GM23338 (cell line): Measurements from ENCODE around the gene RPL29.

Source experiments
- CREB1 ChIP-seq: fragments of 250-450 bp; sonication (Bioruptor Pico); IDR thresholded peaks from 2 replicates; pipeline ENCODE4 v1.5.0; 2020; ENCODE audit warnings: low read depth, mild to moderate bottlenecking, moderate library complexity
- EZH2 ChIP-seq: fragments of 200-600 bp; sonication (generic); IDR thresholded peaks from one replicate; pipeline ENCODE4 v1.8.0; 2017; ENCODE audit warnings: antibody characterized with exemption, mild to moderate bottlenecking, low read depth; ENCODE audit not compliant: unreplicated experiment
- EZH2phosphoT487 ChIP-seq: fragments of 200-600 bp; sonication (generic); IDR thresholded peaks from one replicate; pipeline ENCODE4 v1.8.1; 2018; ENCODE audit warnings: antibody characterized with exemption; ENCODE audit not compliant: unreplicated experiment
- JUNB ChIP-seq: IDR thresholded peaks from one replicate; pipeline ENCODE4 v1.6.1; 2016; ENCODE audit warnings: antibody characterized with exemption; ENCODE audit not compliant: unreplicated experiment
- NANOG ChIP-seq: IDR thresholded peaks from 2 replicates; pipeline ENCODE4 v1.6.1; 2016; ENCODE audit warnings: antibody characterized with exemption, borderline replicate concordance
- POLR2AphosphoS5 ChIP-seq: IDR thresholded peaks from 2 replicates; pipeline ENCODE4 v1.6.1; 2016; ENCODE audit warnings: antibody characterized with exemption, low read depth
- STAT1 ChIP-seq: IDR thresholded peaks from one replicate; pipeline ENCODE4 v1.6.1; 2016; ENCODE audit warnings: antibody characterized with exemption; ENCODE audit not compliant: unreplicated experiment
- ZNF331 ChIP-seq: fragments of 250-450 bp; sonication (Bioruptor Pico); IDR thresholded peaks from 2 replicates; pipeline ENCODE4 v1.5.0; 2020; ENCODE audit warnings: low read depth, mild to moderate bottlenecking, moderate library complexity
- TF ChIP-seq, protein P1 (sequence below): IDR thresholded peaks from one replicate; pipeline ENCODE4 v1.6.1; 2018; ENCODE audit warnings: antibody characterized with exemption; ENCODE audit not compliant: unreplicated experiment
- TF ChIP-seq, protein P2 (sequence below), 2 experiments: fragments of 200-600 bp in 1 of 2; sonication (generic) in 1 of 2; conservative IDR thresholded peaks; 2 replicates each; pipeline versions ENCODE4 v1.5.1 to v1.6.1; 2016 to 2017; ENCODE audit warnings: antibody characterized with exemption in 2 of 2, low read depth in 2 of 2, mild to moderate bottlenecking in 2 of 2, moderate library complexity in 1 of 2

DNA sequence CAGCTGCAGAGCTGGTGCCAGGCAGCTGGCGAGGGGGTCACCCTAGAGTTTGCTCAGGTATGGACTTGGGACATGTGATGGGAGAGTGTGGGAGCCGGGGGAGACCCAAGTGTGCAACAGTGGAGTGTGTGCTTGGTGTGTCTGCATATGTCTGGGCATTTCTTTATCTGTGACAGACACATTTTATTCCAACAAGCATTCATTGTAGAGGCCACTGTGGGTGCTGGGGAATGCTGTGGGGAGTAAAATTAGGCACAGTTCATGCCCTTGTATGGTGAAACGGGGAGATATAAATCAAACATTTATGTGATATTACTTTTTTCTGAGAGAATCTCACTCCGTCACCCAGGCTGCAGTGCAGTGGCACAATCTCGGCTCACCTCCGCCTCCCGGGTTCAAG, 8.1 kb downstream of the RPL29 start:
- TF ChIP-seq, protein P1, sequence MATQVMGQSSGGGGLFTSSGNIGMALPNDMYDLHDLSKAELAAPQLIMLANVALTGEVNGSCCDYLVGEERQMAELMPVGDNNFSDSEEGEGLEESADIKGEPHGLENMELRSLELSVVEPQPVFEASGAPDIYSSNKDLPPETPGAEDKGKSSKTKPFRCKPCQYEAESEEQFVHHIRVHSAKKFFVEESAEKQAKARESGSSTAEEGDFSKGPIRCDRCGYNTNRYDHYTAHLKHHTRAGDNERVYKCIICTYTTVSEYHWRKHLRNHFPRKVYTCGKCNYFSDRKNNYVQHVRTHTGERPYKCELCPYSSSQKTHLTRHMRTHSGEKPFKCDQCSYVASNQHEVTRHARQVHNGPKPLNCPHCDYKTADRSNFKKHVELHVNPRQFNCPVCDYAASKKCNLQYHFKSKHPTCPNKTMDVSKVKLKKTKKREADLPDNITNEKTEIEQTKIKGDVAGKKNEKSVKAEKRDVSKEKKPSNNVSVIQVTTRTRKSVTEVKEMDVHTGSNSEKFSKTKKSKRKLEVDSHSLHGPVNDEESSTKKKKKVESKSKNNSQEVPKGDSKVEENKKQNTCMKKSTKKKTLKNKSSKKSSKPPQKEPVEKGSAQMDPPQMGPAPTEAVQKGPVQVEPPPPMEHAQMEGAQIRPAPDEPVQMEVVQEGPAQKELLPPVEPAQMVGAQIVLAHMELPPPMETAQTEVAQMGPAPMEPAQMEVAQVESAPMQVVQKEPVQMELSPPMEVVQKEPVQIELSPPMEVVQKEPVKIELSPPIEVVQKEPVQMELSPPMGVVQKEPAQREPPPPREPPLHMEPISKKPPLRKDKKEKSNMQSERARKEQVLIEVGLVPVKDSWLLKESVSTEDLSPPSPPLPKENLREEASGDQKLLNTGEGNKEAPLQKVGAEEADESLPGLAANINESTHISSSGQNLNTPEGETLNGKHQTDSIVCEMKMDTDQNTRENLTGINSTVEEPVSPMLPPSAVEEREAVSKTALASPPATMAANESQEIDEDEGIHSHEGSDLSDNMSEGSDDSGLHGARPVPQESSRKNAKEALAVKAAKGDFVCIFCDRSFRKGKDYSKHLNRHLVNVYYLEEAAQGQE = no peak
- TF ChIP-seq, protein P2, sequence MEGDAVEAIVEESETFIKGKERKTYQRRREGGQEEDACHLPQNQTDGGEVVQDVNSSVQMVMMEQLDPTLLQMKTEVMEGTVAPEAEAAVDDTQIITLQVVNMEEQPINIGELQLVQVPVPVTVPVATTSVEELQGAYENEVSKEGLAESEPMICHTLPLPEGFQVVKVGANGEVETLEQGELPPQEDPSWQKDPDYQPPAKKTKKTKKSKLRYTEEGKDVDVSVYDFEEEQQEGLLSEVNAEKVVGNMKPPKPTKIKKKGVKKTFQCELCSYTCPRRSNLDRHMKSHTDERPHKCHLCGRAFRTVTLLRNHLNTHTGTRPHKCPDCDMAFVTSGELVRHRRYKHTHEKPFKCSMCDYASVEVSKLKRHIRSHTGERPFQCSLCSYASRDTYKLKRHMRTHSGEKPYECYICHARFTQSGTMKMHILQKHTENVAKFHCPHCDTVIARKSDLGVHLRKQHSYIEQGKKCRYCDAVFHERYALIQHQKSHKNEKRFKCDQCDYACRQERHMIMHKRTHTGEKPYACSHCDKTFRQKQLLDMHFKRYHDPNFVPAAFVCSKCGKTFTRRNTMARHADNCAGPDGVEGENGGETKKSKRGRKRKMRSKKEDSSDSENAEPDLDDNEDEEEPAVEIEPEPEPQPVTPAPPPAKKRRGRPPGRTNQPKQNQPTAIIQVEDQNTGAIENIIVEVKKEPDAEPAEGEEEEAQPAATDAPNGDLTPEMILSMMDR (conservative IDR thresholded peaks at IDR 0.05; ENCODE audit: low read depth in 2 of 2) = no peak
- TF ChIP-seq EZH2 (no peak), JUNB (no peak), POLR2AphosphoS5 (no peak), CREB1 (CRISPR knock-in tag) (no peak), STAT1 (no peak), EZH2phosphoT487 (no peak), NANOG (no peak), ZNF331 (CRISPR knock-in tag) (no peak)
